Prostate gland (tissue), 2 donors: ENCODE measurements around the gene SUSD2. TPM values are rescaled to one million over a fixed set of nuclear protein-coding genes. Genes with fewer than 3 reads are reported as not detected.

ENCODE experiments used
- DNase-seq: peaks from one replicate; pipeline ENCODE4 v3.0.0-alpha.2; 2019; ENCODE audit warnings: low spot score
- H3K27ac ChIP-seq, 2 donors: fragments of 200-600 bp; sonication (generic); 2 replicates each; pipeline ENCODE4 v1.5.1; 2017 to 2019
- H3K27me3 ChIP-seq: fragments of 200-600 bp; sonication (generic); replicated peaks from 2 replicates; pipeline ENCODE4 v1.5.1; 2019; ENCODE audit not compliant: insufficient read depth
- H3K36me3 ChIP-seq, 2 donors: fragments of 200-600 bp; sonication (generic); 1 replicate in 1 of 2; 2 replicates in 1 of 2; pipeline versions ENCODE4 v1.5.1 to v1.8.1; 2017 to 2019
- H3K4me1 ChIP-seq: fragments of 200-600 bp; sonication (generic); replicated peaks from 2 replicates; pipeline ENCODE4 v1.5.1; 2019
- H3K4me3 ChIP-seq, 2 donors: fragments of 200-600 bp; sonication (generic); 2 replicates each; pipeline ENCODE4 v1.5.1; 2017 to 2019
- H3K9me3 ChIP-seq: fragments of 200-600 bp; sonication (generic); 2 replicates; pipeline ENCODE4 v1.5.1; 2017
- CTCF ChIP-seq, 4 experiments: fragments of 200-600 bp in 2 of 4; fragments of 450-650 bp in 2 of 4; sonication (generic) in 2 of 4; IDR thresholded peaks; 1 replicate in 3 of 4; 2 replicates in 1 of 4; pipeline ENCODE4 v1.5.1; 2016 to 2019; ENCODE audit warnings: antibody characterized with exemption in 4 of 4, mild to moderate bottlenecking in 2 of 4, moderate library complexity in 2 of 4
- POLR2A ChIP-seq: fragments of 450-650 bp; IDR thresholded peaks from one replicate; pipeline ENCODE4 v1.6.1; 2016; ENCODE audit warnings: antibody characterized with exemption, mild to moderate bottlenecking
- POLR2AphosphoS5 ChIP-seq: sonication (generic); formaldehyde crosslinking; IDR thresholded peaks from one replicate; pipeline ENCODE4 v1.6.1; 2017; ENCODE audit warnings: antibody characterized with exemption
- WGBS: methylation state at CpG from one replicate; pipeline ENCODE4 v1.1.5; 2018; 5-methylcytosine and 5-hydroxymethylcytosine counted together
- intact Hi-C: fragments of 100-400 bp; cut with DNase I; formaldehyde crosslinking; loops from one replicate; pipeline ENCODE4 v1.14.2; 2022
- total RNA-seq, 2 donors: library from RNA; depleted of rRNA; stranded (reverse); fragments of >200 nt; gene quantifications; one replicate each; pipeline ENCODE4 v1.1.0, GENCODE V29; 2016

The SUSD2 gene
- total RNA-seq, 2 donors from 2014 or later, result 7.8 to 9.3 TPM

DNA sequence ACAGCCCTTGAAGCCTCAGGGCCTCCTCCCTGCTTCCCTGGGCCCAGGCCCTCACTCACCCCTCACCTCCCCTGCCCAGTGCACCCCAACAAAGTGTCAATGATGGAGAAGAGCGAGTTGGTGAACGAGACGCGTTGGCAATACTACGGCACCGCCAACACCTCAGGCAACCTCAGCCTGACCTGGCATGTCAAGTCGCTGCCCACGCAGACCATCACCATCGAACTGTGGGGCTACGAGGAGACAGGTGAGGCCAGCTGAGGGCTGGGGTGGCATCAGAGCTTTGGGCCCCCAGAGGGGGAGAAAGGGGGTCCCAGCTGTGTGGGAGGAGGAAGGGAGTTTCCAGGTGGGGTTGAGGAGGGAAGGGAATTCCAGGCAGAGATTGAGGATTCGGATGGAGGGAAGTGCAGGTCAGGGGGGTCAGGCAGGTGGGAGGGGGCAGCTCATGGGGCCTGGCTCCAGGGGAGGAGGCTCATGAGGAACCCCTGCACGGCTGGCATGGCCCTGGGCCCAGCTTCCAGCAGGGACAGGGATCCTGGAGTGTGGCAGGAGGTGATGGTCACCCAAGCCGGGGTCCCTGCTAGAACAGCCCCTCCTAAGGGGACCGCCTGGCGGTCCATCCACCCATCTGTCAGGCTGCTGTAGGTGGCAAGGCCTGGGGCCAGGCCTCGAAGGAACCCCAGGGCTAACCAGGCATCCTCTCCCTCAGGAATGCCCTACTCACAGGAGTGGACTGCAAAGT is 2.9 kb downstream of the SUSD2 start:
- TF ChIP-seq POLR2AphosphoS5 (no peak), POLR2A (no peak), CTCF (IDR thresholded peaks at IDR 0.05) (no peak)
- H3K4me3 ChIP-seq, result no peak overlapping the region
- H3K27me3 ChIP-seq, result no peaks in the 10 kb centered on the region
- no peak for DNase-seq
- peaks cover 6% of the 10 kb centered on the region for H3K4me1 ChIP-seq
- WGBS, result 92% methylated on average over 16 of the region's 16 CpGs
- H3K9me3 ChIP-seq, result no peaks in the 10 kb centered on the region
- H3K27ac ChIP-seq, result no peak overlapping the region
- no peaks in the 10 kb centered on the region for H3K36me3 ChIP-seq
- intact Hi-C loops, result loop anchor here (10.0 kb wide), 1 partner anchor 341 kb away; no protein-coding TSS in a partner anchor

- intact Hi-C loops, result loop anchor here (10.0 kb wide), 1 partner anchor 340 kb away; no protein-coding TSS in a partner anchor
- peaks cover 13% of the 10 kb centered on the region for H3K4me1 ChIP-seq
- H3K36me3 ChIP-seq, result no peaks in the 10 kb centered on the region
- H3K27me3 ChIP-seq, result no peaks in the 10 kb centered on the region
- H3K9me3 ChIP-seq, result no peaks in the 10 kb centered on the region
- H3K4me3 ChIP-seq, result no peak overlapping the region
- H3K27ac ChIP-seq, result no peak overlapping the region
- no peak for TF ChIP-seq POLR2A
- TF ChIP-seq POLR2AphosphoS5, result no peak
- no peak for TF ChIP-seq CTCF (IDR thresholded peaks at IDR 0.05)
- no peak for DNase-seq
- WGBS, result 87% methylated on average over 16 of the region's 16 CpGs
Observed at GRCh38 chr22:24185001-24185500, 3.8 kb downstream of the SUSD2 start.

GRCh38 chr22:24185501-24186351 is 4.4 kb downstream of the SUSD2 start:
- WGBS, result 95% methylated on average over 51 of the region's 51 CpGs
- H3K27ac ChIP-seq, result no peak overlapping the region
- no peak overlapping the region for H3K4me3 ChIP-seq
- no peaks in the 10 kb centered on the region for H3K27me3 ChIP-seq
- no peak for DNase-seq
- TF ChIP-seq POLR2A (no peak), CTCF (IDR thresholded peaks at IDR 0.05) (no peak), POLR2AphosphoS5 (no peak)
- H3K36me3 ChIP-seq, result no peaks in the 10 kb centered on the region
- H3K4me1 ChIP-seq, result peaks cover 14% of the 10 kb centered on the region
- intact Hi-C loops, result loop anchor here (10.0 kb wide), 1 partner anchor 339 kb away; no protein-coding TSS in a partner anchor
- no peaks in the 10 kb centered on the region for H3K9me3 ChIP-seq

DNA sequence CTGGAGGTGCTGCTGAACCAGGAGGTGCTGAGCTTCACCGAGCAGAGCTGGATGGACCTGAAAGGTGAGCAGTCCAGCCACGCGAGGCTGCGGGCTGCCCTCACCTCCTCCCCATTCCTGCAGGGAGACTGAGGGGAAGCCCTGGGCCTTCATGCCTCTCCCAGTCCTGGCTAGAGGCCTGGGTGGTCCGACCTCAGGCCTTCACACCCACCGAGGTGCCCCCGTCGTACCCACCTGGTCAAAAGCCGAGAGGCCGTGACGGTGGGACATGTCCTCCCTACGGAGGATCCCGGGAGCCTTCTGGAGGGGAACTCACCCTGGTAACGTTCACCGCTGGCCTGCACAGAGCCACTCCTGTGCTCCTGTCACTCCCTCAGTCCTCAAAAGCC is 5.1 kb downstream of the SUSD2 start:
- Histone ChIP-seq H3K9me3 (no peaks in the 10 kb centered on the region), H3K4me1 (peaks cover 13% of the 10 kb centered on the region), H3K27ac (no peak overlapping the region), H3K36me3 (no peaks in the 10 kb centered on the region), H3K4me3 (no peak overlapping the region), H3K27me3 (no peaks in the 10 kb centered on the region)
- no peak for TF ChIP-seq POLR2AphosphoS5
- TF ChIP-seq CTCF (IDR thresholded peaks at IDR 0.05), result no peak
- no peak for TF ChIP-seq POLR2A
- intact Hi-C loops, result loop anchor here (10.0 kb wide), 1 partner anchor 338 kb away; no protein-coding TSS in a partner anchor
- DNase-seq, result no peak
- WGBS, result 82% methylated on average over 13 of the region's 15 CpGs
